Activated CD4-positive, alpha-beta T cell treated with anti-CD3 and anti-CD28 coated beads, Interleukin-2, amount 50 U/mL, for 24 hours (primary cell): ENCODE results near the gene ARMH1.
"Not testable (repeated sequence)": the region's sequence is repeated elsewhere in the genome, so short reads cannot be mapped to it uniquely, and the experiment has no call there.

Source experiments
- DNase-seq, 2 donors: peaks; one replicate each; pipeline ENCODE4 v3.0.0-alpha.2; 2020; ENCODE audit warnings: low read depth in 1 of 2, low spot score in 1 of 2

ARMH1 gene

GRCh38 chr1:44693900-44694299 lies 19.4 kb downstream of the ARMH1 start:
- DNase-seq: no peak

DNA sequence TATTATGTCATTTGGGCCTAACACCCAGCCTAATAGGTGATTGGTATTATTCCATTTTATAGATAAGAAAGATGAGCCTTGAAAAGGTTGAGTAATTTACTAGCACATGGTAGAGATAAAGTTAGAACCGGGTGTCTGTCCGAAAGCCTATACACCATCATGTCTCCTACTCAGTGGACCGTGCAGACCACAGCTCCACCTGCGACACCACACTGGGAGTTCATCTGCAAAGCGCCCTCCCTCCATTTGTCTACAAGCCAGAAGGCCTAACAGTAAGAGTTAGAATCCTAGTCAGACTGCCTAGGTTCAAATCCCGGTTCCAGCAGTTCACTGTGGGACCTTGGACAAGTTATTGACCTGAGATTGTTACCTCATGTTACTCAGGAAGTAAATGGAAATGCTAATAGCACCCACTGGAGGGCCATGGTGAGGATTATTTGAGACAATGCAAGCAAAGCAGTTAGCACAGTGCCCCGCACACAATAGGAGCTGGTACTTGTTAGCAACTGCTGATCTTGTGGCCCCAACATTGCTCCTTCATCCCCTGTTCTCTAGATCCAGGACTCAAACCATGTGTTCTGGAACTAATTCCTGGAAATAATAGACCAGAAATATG lies 20.5 kb downstream of the ARMH1 start:
- no peak for DNase-seq

DNA sequence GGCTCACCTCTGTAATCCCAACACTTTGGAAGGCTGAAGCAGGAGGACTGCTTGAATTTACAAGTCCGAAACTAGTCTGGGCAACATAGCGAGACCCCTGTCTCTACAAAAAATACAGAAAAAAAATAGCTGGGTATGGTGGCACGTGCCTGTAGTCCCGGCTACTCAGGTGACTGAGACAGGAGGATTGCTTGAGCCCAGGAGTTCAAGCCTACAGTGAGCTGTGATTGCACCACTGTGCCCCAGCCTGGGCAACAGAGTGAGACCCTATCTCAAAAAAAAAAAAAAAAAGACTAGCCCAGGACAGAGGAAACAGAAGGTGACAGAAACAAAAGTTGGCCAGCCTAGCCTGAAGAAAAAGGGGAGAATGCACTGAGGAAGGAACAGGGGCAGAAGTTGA lies 21.2 kb downstream of the ARMH1 start:
- no peak for DNase-seq

DNA sequence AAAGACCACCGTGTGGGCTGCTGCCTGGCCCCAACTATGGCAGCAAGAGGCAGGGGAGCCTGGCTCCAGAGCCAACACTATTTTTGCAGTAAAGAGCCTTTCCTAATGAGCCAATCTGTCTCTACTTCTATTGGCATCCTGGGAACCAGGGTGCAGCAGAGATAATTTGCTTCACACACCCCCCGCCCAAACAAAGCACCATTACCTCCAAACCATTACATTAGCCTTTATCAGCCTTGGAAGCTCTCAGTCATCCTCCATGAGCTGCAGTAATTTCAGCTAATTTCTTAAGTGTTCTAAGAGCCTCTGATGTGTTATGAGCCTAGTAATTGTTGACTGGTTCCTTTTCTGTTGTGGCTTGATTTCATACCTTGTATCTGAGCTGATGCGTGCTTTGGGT lies 21.6 kb downstream of the ARMH1 start:
- DNase-seq: no peak

DNA sequence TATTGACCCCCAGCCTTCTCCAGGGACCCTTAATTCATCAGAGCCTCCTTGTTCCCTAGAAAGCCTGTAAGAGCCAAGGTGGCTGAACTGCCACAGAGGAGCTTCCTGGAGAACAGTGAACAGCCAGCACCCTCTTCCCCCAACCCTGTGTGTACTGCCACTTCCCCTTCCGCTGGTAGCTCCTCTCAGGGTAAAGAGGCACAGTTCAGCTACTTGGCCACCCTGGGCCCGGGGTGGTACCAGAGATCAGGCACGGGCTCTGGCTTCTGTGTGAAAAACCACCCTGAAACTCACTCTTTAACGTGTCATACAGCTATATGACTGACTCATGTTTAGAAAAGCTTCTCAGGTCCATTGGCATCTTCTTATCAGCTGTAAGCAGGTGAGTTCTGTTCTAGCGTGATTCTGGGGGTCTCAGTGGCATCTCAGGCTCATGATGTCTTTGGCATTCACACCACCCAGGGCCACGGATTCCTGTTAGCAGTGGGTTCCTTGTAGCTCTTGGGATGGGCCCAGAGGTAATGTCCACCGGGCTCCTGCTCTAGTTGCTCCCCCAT lies 22.4 kb downstream of the ARMH1 start:
- no peak for DNase-seq

- DNase-seq: no peak
These were observed 23.6 kb downstream of the ARMH1 start for GRCh38 chr1:44698138-44698537.

DNA sequence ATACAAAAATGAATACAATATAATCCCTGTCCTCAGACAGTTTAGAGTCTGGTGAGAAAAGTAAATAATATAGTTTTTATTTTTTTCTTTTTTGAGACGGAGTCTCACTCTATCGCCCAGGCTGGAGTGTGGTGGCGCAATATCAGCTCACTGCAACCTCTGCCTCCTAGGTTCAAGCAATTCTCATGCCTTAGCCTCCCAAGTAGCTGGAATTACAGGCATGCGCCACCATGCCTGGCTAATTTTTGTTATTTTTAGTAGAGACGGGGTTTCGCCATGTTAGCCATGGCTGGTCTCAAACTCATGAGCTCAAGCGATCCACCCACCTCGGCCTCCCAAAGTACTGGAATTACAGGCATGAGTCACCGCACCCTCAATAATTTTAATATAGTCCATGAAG lies 24.9 kb downstream of the ARMH1 start:
- DNase-seq: not testable (repeated sequence)

DNA sequence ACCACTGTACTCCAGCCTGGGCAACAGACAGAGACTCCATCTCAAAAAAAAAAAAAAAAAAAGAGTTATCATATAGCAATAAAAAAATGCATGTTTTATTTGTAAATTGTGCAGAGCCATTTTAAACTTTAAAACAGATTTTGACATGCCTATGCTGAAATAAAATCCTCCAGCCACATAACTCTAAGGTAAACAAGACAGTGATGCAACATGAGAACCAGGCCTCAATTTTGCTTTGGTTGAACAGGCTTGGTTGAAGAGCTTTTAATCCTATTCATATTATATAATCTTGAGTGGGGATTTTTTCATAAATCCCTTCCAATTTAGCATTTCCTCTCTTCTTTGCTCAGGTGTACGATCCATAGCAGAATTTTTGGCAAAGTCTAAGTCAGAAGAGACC lies 26.1 kb downstream of the ARMH1 start:
- no peak for DNase-seq

GRCh38 chr1:44701141-44701573 lies 26.6 kb downstream of the ARMH1 start:
- no peak for DNase-seq

DNA sequence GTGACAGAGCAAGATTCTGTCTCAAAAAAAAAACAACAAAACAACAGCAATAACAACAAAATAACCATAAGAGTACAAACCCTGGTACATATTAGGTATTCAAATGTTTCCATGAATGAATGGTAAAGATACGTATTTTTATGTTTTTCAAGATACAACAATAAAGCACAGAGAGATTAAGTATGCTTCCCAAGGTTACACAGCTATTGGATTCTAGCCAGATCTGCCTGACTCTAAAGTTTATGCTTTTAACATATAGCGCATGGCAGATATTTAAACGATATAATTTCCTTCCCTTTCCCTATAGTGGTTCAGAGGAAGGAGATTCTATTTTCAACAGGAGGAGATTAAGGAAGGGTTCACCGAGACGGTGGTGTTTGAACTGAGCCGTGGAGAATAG lies 31.0 kb downstream of the ARMH1 start:
- no peak for DNase-seq

GRCh38 chr1:44705938-44706337 lies 31.4 kb downstream of the ARMH1 start:
- no peak for DNase-seq

DNA sequence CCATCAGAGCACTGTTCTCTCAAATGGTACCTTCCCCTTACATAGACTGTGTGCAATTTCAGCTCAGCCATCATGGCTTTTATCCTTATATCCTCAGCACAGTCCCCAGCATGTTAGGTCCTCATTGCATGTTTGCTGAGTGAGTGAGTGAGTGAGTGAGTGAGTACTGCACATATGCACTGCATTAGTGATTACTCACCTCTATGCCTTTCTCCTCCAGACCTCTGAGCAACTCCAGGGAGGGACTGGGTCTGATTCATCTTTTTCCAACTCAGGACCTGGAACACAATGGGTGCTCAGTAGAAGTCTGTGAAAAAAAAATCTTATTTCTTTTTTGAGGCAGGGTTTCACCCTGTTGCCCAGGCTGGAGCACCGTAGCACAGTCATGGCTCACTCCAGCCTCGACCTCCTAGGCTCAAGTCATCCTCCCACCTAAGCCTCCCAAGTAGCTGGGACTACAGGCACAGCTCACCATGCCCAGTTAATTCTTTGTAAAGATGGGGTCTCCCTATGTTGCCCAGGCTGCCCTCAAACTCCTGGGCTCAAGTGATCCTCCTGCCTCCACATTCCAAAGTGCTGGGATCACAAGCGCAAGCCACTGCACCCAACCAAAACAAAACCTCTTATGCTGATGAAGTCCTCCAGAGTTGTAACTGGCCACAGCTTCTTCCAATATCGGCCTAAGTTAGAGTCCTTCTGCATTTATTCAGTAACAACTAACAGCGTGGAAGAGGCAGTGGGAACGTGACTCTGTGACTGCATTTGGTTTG lies 32.8 kb downstream of the ARMH1 start:
- DNase-seq: no peak

- no peak for DNase-seq
These were observed 33.7 kb downstream of the ARMH1 start for GRCh38 chr1:44707959-44708831.

- DNase-seq: no peak
These were observed 38.8 kb downstream of the ARMH1 start for GRCh38 chr1:44713321-44713781.

DNA sequence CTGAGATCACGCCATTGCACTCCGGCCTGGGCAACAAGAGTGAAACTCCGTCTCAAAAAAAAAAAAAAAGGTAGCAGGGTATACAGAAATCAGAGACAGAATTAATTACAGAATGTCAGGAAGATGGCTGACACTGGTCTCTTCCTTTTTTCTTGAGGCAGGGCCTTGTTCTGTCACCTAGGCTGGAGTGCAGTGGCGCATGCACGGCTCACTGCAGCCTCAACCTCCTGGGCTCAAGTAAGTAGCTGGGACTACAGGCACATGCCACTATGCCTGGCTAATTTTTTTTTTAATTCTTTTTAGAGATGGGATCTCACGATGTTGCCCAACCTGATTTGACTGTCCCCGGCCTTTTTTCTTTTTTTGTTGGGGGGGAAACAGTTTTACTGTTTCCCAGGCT lies 40.0 kb downstream of the ARMH1 start:
- no peak for DNase-seq

- peak in 1 of 2 donors; percentile 57 for DNase-seq
These were observed 40.5 kb downstream of the ARMH1 start for GRCh38 chr1:44714944-44715571.

DNA sequence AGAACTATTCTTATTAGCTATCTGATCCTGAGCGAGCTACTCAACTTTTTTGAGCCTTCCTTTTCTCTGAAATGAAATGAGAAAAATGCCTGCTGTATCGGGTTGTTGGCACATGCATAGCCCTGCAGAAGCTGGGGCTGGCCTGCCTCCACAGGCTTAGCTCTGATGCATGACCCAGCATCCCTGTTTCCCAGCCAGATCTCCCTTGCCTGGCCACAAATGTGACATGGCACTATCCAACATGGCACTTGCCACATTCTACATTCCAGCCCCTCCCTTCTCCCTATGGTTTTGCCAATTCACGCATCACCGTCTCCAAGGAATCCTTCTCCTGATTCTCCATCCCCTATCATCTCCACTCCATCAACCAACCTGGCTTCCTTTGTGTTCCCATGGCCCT lies 42.6 kb downstream of the ARMH1 start:
- no peak for DNase-seq

DNA sequence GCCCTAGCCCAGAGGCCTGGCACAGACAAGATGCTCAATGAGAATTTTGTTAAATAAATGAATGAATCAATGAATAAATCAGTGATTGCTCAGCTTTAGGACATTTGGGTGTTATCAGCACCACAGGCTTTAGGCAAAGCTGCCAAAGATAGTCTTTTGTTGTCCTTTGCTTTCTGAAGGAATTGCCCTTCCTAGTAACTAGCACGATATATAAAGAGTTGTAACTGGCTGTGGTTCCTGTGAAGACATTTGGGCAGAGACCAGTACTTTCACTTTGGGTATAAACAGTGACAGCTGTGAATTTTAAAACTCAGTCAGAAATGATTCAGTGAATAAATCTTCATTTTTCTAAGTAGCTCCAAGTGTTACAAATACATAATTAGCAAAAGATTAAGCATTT lies 43.1 kb downstream of the ARMH1 start:
- no peak for DNase-seq

- DNase-seq: no peak
These were observed 43.6 kb downstream of the ARMH1 start for GRCh38 chr1:44718091-44718490.

- no peak for DNase-seq
These were observed 44.8 kb downstream of the ARMH1 start for GRCh38 chr1:44719318-44719717.

GRCh38 chr1:44720281-44720680 lies 45.8 kb downstream of the ARMH1 start:
- DNase-seq: no peak
